ENCODE measurements around the gene MIB1. TPM values are rescaled to one million over a fixed set of nuclear protein-coding genes. Genes with fewer than 3 reads are reported as not detected.
A peak's percentile ranks its signal among the peaks of the same experiment; 100 is the strongest.

Gene MIB1
- total RNA-seq, 1 experiment from 2014 or later = 48.8 TPM

DNA sequence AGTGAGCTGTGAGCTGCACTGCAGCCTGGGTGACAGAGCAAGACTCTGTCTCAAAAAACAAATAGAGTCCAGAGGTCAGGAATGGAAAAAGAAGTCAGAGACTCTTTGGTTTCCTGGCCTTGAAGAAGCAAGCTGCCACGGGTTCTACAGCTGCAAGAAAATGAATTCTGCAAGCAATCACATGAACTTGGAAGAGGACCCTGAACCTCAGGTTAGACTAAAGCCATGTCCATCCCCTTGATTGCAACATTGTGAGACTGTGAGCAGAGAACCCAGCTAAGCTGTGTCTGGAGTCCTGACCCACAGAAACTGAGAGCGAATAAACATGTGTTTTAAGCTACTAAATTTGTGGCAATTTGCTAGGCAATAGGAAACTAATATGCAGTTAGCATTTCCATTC lies 12.9 kb upstream of the MIB1 start:
- H2AFZ ChIP-seq (ENCODE audit: low read length) = no peak overlapping the region
- no peak overlapping the region for H3K23ac ChIP-seq (ENCODE audit: insufficient read length, low read depth, low read length)
- Mint-ChIP-seq H3K27ac (peak overlapping the region in 1 of 3 experiments; percentile 84; a peak in 1 of 7 replicates), H3K4me1 (no peaks in the 10 kb centered on the region), H3K27me3 (ENCODE audit: low read depth) (no peaks in the 10 kb centered on the region), H3K36me3 (ENCODE audit: insufficient read depth in 1 of 3, low read depth in 3 of 3) (no peaks in the 10 kb centered on the region), H3K4me3 (no peak overlapping the region), H3K9me3 (no peaks in the 10 kb centered on the region)
- no peak overlapping the region for H2BK12ac ChIP-seq (ENCODE audit: insufficient read length, low read depth, low read length)
- H3K14ac ChIP-seq (ENCODE audit: insufficient read depth, low read length) = no peak overlapping the region
- H2AK5ac ChIP-seq (ENCODE audit: insufficient read length, low read length) = no peak overlapping the region
- H4K5ac ChIP-seq (ENCODE audit: insufficient read length, low read depth, low read length) = no peak overlapping the region
- no peaks in the 10 kb centered on the region for H4K20me1 ChIP-seq (ENCODE audit: control insufficient read depth, insufficient read depth, insufficient read length)
- H3K56ac ChIP-seq (ENCODE audit: insufficient read length, low read depth, low read length) = no peak overlapping the region
- no peak overlapping the region for H3T11ph ChIP-seq (ENCODE audit: low read length)
- H3K18ac ChIP-seq (ENCODE audit: insufficient read length, low read depth, low read length) = no peak overlapping the region
- no peak overlapping the region for H2BK5ac ChIP-seq (ENCODE audit: insufficient read length, low read length)
- no peak overlapping the region for H3K9ac ChIP-seq (ENCODE audit: extremely low read depth, insufficient read length, low read length)
- H4K91ac ChIP-seq (ENCODE audit: insufficient read length, low read depth, low read length) = no peak overlapping the region
- TF ChIP-seq, protein P1, sequence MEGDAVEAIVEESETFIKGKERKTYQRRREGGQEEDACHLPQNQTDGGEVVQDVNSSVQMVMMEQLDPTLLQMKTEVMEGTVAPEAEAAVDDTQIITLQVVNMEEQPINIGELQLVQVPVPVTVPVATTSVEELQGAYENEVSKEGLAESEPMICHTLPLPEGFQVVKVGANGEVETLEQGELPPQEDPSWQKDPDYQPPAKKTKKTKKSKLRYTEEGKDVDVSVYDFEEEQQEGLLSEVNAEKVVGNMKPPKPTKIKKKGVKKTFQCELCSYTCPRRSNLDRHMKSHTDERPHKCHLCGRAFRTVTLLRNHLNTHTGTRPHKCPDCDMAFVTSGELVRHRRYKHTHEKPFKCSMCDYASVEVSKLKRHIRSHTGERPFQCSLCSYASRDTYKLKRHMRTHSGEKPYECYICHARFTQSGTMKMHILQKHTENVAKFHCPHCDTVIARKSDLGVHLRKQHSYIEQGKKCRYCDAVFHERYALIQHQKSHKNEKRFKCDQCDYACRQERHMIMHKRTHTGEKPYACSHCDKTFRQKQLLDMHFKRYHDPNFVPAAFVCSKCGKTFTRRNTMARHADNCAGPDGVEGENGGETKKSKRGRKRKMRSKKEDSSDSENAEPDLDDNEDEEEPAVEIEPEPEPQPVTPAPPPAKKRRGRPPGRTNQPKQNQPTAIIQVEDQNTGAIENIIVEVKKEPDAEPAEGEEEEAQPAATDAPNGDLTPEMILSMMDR (conservative IDR thresholded peaks at IDR 0.05) = no peak
- no peaks in the 10 kb centered on the region for H3K23me2 ChIP-seq (ENCODE audit: insufficient read length, low read depth, low read length, poor library complexity, severe bottlenecking)
- H3K4me1 ChIP-seq (ENCODE audit: insufficient read depth, low read length) = no peaks in the 10 kb centered on the region
- H3K79me1 ChIP-seq (ENCODE audit: insufficient read depth, low read depth, low read length, poor library complexity, severe bottlenecking) = no peaks in the 10 kb centered on the region
- H2BK15ac ChIP-seq (ENCODE audit: low read depth, low read length) = no peak overlapping the region
- no peak overlapping the region for H3K4ac ChIP-seq (ENCODE audit: low read depth, low read length)
- H3K4me2 ChIP-seq (ENCODE audit: insufficient read depth, insufficient read length, low read length) = no peak overlapping the region
- no peak overlapping the region for H4K8ac ChIP-seq (replicated peaks; ENCODE audit: insufficient read length, low read depth, low read length)
- no peak overlapping the region for H2BK20ac ChIP-seq (ENCODE audit: low read depth, low read length, poor library complexity, severe bottlenecking)
- no peaks in the 10 kb centered on the region for H3K27me3 ChIP-seq (ENCODE audit: insufficient read depth, low read length)
- WGBS (ENCODE audit: extremely low coverage, insufficient read length, low lambda C conversion rate) = no CpG with 5 or more reads among the region's 2 CpGs
- no peak overlapping the region for H3K27ac ChIP-seq (ENCODE audit: insufficient read length, low read depth, low read length)
- no peak for DNase-seq
- H3K9me3 ChIP-seq (ENCODE audit: control insufficient read depth, low read depth, low read length) = no peaks in the 10 kb centered on the region
- H3K79me2 ChIP-seq (ENCODE audit: insufficient read depth, low read length) = no peaks in the 10 kb centered on the region
- no peak overlapping the region for H2BK120ac ChIP-seq (ENCODE audit: low read depth, low read length, poor library complexity, severe bottlenecking)

All from H9 (cell line).